NCI-H446 treated with DMSO at 0.1 percent for 48 hours (cell line): ENCODE results near the gene DNAJC30.

Experiments
- DNase-seq: peaks from one replicate; lab custom pipeline; 2025; lab: John Stamatoyannopoulos, UW

Gene DNAJC30

DNA sequence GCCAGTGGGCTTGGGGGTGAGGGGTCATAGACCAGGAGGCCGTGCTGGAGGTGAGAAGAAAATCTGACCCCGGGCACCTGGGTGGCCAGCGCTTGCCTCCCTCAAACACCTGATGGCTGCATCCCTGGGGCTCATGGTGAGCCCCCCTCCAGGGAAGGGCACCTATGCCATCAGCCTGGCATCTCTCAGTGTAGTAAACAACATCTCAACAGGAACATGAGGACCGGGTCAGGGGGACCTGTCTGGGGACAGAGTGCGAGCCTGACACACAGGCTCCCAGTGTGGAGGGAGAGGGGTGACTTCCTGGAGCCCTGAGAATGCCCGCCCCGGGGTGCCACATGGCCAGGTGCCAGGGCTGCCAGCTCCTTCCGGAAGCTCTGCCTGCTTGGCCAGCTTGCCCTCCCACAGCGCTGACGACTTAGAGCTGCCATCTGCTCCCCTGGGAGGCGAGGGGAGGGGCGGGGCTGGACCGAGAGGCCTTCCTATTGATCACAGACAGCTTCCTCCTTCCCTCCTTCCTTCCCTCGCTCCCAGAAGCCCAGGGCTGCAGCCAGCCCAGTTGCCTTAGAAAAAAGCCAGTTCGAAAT is 23.9 kb upstream of the DNAJC30 start:
- peak; percentile 28 for DNase-seq

DNA sequence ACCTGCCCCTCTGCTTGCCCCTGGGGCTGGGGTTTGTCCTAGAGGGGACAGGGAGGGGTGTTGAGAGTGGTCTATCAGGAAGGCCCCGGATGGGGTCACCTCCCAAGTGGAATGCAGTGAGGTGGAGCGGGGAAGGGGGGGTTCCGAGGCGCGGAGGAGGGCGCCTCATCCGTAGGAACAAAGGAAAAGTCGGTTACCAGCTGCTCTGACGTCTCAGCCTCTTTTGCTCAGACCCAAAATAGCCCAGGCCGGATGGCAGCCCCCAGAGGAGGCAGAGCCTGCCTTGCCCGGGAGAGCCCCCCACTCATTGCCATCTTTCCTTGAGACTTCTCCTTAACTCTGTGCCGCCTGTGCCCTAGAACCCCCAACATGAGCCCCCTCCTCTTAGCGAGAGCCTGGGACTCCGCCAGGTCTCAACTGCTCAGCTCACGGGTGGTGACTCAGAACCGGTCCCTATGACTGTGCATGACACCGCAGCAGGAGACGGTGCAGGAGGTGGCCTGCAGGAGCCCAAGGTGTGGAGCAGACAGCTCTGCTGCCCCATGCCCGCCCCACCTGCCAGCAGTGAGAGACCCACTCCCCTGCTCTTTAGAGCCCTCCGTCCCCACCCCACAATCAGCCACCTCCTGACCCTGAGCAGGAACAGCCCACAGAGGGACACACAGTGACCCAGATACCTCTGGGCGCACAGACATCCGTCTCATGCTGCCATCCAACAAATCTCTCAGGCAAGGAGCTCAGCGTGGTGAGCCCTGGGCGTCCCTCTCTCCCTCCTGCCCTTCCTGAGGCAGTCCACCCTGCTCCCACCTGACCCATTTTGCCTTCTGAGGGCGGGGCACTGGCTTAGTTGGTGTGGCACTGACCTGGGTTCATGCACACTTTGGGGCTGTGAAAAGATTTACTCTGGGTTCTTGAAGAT is 23.1 kb upstream of the DNAJC30 start:
- DNase-seq = no peak

DNA sequence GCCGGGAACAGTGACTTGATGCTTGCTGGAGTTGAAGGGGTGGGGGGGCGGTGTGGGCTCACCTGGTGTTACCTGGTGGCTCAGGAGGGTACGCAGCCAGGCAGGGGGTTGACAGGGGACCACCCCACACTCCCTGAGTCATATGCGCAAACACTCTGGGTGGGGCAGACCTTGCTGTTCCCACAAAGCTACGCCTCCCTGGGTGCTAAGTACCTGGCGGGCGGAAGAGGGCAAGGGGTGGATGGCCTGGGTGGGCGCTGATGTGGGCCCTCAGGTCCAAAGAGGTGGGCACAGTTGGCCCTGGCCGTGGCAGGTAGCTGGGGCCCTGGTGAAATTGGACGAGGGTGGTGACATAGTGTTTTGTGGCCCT is 22.3 kb upstream of the DNAJC30 start:
- DNase-seq = no peak

DNA sequence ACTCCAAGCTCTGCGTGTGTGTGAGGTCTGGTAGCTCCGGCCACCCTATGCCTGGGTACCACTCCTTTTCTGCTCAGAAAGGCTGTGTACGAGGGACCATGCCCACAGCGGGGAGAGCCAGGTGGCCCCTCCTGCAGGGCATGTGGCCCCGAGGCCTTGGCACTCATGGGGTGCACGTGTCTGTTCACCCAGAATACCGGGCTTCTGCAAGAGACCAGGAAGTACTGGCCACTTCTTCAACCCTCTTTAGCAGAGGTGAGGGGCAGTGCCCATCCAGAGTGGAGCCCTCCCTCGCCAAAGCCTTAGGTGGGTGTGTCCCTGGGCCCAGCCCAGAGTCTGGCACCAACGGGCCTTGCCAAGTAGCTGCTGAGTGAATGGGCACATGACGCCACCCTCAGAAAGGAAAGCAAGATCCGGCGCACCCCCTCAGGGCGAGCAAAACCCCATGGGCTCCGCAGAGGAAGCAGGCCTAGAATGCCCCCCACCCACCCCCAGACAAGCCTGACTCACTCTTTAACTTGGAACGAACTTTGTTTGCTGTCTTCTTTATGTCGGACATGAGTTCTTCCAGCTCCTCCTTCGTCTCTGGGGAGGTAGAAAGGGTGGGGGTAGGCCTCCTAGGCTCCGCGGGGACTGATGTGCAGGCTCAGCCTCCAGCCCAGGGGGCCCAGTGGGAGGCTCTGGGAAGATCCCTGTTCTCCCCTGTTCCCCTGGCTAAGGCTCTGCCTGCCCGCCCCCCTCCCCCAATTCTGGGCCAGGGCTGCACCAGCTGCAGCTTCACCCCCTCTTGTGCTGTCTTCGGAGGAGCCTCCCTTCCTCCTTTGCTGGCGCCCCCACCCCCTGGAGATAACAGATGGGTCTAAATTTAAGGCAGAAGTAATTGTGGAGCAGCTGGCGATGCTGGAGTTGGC is 21.6 kb upstream of the DNAJC30 start:
- peak; percentile 73 for DNase-seq

DNA sequence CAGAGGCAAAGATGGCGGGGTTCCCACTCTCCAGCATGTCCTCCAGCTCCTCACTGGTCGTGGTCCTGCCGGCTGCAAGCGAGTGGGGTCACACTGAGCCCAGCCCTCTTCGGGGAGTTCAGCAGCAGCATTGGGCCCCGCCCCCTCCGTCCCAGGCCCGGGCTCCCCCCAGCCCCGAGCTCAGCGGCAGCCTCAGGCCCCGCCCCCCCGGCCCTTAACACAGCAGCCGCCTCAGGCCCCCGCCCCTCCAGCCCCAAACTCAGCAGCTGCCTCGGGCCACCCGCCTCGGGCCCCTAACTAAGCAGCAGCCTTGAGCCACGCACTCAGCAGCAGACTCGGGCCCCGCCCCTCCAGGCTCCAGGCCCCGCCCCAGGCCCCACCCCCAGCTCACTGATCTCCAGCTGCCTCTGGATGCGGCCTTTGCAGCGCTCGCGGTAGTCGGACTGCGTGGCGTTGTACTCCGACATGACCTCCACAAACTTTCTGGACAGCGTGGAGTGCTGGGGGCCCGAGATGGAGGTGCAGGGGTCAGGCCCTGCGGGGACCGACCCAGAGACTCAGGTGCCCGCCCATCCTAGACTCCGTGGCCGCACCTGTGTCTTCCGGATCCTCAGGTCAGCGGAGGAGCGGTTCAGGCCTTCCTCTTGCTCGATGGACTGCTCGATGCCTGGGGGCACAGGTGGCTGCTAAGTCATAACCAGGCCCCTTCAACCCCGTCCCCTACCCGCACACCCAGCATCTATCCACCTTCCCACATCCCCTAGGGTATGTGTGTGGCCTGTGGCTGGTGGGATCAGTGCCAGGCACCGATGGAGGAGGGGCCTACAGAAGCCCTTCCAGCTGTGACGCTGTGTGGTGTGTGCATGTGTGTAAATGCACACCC is 20.7 kb upstream of the DNAJC30 start:
- DNase-seq = no peak

DNA sequence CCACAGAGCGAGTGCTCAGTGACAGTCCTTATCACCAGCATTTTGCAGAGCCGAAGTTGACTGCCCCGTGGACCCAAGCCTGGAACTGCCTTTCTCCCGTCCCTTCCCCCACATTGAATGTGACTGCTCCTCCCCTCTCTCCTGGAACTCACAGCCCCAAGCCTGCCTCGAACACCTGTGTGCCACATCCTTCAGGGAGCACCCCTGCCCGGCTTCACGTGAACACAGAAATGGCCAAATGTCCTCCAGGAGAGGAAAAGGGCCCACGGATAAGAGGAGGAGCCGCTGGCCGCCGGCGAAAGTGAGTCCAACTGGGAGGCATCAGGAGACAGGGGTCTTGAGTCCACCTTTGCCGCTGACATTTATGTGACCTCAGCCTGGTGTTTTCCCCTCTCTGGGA is 20.0 kb upstream of the DNAJC30 start:
- no peak for DNase-seq

DNA sequence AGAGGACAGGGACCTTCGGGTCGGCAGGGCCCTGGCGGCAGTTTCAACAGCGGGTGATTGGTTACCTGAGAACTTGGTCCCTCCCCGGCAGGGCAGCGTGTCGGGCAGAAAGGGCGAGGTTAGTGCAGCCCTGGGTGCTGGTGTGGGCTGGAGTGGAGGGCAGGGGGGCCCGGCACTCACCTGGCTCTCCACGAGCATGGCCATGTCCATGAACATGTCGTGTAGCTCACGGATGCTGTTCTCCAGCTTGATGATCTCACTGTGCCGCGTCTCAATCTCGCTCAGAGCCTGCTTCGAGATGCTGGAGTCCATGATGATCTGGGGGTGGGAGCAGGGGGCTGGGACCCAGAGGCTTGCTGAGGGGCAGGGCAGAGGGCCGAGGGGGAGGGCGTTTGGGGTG is 19.4 kb upstream of the DNAJC30 start:
- no peak for DNase-seq

DNA sequence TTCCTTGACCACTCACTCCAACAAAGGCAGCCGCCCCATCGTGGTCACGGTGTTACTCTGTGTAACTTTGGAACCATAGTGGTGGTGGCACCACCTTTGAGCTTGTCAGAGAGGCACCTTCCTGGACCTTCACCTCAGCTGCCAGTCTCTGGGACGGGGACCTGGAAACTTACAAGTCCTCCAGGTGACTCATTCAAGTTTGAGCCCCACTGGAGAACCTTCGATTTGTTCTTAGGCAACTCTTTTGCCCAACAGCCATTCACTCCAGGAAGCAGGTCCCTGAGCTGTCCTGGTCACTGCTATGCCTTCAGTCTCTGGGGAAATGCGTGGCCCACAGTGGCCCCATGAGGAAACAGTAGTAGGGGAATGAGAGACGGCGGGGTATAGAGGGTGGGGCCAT is 19.0 kb upstream of the DNAJC30 start:
- no peak for DNase-seq

DNA sequence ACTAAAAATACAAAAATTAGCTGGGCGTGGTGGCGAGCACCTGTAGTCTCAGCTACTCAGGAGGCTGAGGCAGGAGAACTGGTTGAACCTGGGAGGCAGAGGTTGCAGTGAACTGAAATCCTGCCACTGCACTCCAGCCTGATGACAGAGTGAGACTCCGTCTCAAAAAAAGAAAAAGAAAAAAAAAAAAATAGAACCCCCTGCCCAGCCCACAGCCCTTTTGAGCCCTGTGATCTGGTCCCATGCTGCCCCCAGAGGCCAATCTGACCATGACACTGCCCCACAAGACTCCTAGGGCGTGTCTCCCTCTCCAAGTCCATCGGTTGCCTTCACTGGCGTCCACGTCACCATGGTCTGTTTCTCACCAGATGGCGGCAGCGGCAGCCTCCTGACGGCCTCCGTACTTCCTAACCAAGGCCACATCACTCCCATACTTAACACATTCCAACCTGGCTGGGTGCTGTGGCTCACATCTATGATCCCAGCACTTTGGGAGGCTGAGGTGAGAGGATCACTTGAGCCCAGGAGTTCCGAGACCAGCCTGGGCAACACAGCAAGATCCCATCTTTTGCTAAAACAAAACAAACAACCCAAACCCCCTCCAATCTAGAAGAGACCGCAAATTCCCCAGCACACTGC is 18.2 kb upstream of the DNAJC30 start:
- no peak for DNase-seq

DNA sequence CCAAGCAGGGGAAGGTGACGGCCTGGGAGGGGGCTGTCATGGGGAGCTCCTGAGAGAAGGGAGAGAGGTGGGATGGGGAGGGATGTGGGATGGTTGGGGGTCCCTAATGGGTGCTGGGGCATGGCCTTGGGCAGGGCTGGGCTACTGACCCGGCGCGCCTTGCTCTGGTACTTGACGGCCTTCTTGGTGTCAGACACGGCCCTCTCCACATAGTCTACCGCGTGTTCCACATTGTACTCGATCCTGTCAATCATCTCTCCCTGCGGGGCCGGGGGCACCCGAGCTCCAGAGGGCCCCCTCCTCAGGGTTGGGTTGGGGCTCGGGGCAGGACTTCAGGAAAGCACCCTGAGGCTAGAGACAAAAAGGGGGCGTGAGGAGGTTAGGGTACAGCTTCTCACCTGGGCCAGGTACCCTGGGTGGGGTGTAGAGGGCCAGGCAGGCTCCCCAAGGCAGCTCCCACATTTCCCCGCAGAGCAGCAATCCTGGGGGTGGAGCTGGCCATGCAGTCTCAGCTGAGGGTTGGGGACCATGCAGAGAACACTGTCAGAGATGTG is 17.4 kb upstream of the DNAJC30 start:
- no peak for DNase-seq

DNA sequence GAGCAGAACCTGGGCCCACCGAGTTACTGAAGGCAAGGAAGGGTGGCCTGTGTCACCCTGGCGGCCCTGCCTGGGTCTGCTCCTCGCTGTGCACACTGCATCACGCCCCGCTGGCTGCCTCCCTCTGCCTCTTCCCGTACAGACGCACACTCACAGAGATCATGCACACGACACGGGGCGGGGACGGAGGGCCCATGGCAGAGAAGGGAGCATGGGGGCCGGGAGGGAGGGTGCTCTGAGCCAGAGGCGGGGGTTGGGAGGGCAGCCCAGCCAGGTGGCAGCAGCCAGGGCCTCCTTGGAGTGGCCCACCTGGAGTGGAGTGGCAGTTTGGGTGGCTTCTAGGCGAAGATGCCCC is 16.8 kb upstream of the DNAJC30 start:
- no peak for DNase-seq

DNA sequence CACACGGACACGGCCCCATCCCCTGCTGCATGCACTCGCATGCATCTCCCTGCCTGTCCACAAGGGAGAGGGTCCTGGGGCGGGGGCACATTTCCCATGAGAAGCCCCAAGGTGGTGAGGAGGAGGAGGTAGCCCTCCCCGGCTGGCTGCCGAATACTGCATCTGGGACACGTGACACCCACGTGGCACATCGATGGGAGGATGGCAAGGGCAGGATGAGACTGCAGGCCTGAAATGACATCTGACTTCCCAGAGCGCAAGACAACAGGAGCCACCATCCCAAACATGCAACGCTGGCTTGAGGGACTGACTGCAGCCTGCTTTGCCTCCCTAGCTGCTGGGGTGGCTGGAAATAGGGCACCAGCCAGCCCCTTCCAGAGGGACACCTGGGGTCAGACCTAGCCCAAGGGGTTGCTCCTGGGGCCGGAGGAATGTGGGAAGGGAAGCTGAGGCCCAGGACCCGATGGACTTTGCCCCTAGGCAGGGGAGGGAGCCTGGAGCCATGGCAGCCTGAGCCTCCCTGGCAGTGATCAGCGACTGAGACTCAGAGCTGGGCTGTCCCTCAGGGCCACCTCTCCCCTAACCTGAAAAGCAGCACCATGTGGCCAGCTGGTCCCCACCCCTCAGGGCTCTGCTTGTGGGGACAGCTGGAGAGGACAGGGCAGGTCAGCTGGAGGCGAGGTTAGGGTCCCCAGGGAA is 16.3 kb upstream of the DNAJC30 start:
- no peak for DNase-seq

DNA sequence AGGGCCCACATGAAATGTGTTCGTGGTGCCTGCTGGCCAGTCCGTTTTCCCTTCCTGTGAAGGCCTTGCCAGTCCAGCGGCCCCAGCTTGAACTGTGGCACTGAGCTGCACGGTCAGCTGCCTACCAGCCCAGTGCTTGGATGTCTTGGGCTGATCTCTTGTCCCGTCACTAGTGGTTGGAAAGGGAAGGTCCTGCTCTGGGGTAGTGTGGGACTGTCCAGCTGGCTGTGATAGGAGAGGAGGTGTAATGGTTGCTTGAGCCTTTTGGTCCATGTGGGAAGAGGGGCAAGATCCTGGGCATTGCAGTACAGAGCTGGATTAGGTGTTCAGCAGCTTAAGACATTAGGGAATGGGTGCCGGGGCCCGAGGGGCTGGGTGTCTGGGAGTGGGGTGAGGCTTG is 15.2 kb upstream of the DNAJC30 start:
- DNase-seq = no peak

DNA sequence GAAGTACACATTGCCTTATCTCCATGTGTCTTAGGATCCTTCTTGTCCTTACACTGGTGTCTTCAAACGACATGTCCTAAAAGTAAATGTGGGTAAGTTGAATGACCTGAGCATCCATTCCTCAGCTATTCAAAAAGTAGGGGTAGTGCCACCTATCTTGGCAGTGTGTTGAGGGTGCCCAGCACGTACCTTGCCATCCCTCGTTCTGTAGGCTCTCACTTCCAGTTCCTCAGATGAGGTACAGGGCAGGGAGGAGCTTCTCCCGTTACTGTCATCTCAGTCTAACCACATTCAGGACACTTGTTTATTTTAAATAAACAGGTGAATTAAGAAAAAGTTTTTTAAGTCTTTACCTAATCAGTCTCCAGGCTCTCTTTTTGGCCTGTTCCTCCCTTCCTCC is 13.1 kb upstream of the DNAJC30 start:
- no peak for DNase-seq

DNA sequence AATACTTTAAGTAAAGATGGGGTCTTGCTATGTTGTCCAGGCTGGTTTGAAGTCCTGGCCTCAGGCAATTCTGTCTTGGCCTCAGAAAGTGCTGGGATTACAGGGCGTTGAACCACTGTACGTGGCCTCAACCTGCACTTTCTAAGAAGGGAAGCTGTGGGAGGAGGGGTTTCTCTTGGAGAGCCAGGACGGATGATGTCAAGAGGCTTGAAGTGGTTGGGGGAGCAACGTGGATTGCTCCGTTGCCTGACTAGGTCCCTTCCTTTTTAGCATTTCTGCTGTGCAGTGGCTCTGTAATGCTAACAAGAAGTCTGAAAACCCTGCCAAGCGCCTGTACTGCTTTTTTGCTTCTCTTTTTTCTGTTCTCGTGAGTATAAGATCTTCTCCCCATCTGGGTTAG is 7.4 kb upstream of the DNAJC30 start:
- DNase-seq = no peak

DNA sequence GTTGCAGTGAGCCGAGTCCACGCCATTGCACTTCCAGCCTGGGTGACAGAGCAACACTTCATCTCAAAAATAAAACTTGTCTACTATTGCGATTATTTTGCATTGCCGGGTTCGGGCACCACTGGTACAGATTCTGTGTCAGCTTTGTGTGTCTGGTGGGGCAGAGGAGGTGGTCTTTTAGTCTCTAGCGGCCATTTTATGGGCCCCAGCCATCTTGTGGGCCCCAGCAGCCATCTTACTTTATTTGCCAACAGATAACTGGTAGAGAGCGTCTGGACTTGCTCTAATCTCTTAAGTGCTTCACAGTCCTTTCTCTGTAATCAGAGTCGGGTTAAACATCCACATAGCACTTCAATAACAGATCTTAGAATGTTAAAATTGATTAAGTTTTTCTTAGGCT is 5.0 kb upstream of the DNAJC30 start:
- no peak for DNase-seq

DNA sequence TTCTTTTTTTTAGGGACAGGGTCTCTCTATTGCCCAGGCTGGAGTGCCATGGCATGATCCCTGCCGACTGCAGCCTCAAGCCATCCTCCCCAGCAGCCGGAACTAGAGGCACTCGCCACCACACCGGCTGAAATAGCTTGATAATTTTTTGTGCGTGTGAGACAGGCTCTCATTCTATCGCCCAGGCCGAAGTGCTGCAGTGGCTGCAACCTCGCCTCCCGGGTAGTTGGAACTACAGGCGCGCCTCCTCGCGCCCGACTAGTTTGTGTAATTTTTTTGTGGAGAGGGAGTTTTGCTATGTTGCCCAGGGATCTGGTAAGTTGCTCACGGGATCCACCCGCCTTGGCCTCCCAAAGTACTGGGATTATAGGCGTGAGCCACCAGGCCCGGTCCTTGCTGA is 2.1 kb upstream of the DNAJC30 start:
- no peak for DNase-seq

DNA sequence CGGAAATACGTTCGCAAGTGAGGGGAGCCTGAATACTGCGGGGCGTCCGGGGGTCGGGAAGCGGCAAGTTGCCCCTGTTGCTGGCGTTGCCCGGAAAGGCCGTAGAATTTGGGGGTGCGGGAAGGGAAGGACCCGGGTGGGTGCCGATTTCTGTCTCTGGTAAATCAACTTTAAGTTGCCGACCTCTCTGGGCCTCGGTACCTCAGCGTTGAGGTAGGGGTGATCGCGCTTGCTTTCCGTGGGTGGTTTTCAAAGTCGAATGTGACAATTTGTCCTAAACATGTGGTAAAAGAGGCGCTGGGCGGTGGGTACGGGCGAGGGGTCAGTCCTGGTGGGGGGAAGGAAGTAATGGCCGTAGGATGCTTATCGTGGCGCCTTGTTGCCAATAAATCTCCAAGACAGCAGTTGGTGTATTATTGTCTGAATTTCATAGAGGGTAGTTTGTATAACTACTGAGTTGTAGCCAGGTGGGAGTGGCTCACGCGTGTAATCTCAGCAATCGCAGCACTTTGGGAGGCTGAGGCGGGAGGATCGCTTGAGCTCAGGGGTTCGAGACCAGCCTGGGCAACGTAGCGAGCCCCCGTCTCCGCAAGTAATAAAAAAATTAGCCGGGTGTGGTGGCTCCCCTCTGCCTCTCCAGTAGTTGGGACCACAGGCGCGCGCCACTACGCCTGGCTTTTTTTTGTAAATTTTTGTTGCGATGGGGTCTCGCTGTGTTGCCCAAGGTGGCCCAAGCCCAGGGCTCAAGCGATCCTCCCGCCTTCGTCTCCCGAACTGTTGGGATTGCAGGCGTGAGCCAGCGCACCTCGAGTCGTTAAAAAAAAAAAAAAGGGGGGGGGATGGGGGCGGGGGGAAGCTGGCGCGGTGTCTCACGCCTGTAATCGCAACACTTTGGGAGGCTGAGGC is 788 bp upstream of the DNAJC30 start:
- DNase-seq = no peak

DNA sequence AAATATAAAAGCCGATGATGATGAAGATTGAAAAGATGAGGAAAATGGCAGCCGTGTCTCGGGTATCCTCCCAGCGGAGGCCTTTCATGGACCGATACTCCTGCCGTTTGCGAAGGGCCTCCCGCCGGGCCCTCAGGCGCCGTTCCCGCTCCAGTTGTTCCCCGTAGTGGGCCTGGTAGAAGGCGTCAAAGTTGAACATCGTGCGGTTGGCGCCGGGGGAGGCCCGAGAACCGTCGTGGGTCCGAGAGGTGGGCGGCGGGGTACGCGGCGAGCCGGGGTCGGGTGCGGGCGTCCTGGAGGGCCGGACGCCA is 553 bp downstream of the DNAJC30 start:
- no peak for DNase-seq

DNA sequence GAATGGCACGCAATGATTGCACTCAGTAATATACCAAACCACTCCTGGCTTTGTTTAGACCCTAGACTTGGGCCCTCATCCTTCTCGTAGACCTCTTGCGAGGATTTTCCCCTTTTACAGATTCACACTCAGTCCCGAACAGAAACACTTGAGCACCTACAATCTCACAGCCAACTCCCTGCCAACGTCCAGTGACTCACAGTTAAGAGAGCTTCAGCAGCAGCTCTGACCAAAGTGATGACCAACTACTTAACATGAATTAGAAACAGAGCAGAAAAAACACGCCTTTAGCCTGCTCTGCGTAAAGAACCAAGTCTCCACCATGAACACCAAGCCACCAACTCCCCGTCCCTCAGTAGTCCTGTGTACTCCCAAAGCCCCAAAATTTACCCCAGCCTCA is 2.2 kb downstream of the DNAJC30 start:
- no peak for DNase-seq
